ENCODE results near the gene PIPOX.
"Not testable (repeated sequence)": the region's sequence is repeated elsewhere in the genome, so short reads cannot be mapped to it uniquely, and the experiment has no call there.

Gene PIPOX

GRCh38 chr17:29076722-29077121, 33.8 kb downstream of the PIPOX start:
- DNase-seq, result no peak

- DNase-seq, result no peak
Measured at GRCh38 chr17:29077320-29077719, 34.4 kb downstream of the PIPOX start.

DNA sequence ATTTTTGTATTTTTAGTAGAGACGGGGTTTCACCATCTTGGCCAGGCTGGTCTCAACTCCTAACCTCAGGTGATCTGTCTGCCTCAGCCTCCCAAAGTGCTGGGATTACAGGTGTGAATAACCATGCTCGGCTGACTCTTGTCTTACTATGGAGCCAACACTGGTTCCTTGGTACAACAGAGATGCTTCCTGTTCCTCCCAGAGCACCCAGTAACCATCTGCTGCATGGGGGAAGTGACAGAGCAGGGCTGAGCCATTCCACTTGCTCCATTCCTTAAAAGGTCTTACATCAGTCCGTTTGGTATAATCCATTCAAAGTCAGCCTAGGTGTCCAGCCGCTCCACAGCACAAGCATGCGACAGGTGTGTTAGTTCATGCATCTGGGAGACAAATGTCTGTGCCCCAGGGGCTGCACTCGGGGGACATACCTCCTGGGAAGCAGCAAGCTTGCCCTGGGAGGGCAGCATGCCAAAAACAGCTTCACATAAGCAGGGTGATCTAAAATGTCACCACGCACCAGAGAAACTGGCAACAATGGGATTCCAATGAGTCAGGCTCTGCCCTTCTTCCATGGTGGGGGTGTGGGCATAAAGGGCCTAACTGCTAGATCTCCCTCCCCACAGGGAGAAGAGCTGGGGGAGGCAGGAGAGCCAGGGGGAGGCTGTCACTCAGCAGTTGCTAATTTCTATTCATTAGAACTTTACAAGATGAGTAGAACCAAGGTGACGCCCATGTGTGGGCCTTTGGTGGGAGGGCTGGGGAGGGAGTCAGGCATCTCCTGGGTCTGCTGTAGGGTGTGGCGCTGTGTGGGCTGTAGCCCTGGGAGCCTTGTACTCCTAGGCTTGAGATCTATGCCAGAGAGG, 35.5 kb downstream of the PIPOX start:
- DNase-seq, result no peak

DNA sequence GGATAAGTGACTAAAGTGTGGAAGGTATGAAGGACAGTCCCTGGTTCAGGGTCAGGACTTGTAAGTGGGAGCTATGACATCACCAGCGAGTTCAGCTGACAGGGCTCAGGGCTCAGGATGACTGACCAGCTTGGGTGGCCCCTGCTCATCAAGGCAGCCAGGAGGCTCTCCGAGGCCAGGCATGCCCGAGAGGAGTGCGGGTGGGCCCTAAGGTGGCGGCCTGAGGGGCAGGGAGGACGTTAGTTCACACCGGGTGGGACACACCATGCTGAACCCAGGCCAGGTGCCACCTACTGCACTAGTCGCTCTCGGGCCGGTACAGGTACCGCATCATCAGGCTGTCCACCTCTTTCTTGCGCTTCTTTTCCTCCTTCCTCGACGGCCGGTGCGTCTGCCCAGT, 36.5 kb downstream of the PIPOX start:
- no peak for DNase-seq

DNA sequence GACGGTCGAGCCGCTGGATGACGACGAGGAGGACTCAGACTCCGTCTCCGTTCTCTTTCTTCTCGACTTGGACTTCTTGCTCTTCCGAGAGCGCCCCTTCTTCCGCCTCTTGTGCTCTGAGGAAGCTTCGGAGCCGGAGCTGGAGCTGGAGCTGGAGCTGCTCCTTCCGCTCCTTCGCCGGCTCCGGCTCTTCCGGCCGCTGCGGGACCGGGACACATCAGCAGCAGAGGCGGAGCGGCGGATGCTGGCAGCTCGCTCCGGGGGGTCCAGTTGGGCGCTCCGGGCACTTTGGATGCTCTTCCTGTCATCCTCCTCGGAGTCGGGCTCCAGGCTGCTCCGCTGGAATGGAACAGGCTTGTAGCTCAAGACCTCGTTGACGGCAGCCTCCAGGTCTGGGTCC, 36.9 kb downstream of the PIPOX start:
- no peak for DNase-seq

DNA sequence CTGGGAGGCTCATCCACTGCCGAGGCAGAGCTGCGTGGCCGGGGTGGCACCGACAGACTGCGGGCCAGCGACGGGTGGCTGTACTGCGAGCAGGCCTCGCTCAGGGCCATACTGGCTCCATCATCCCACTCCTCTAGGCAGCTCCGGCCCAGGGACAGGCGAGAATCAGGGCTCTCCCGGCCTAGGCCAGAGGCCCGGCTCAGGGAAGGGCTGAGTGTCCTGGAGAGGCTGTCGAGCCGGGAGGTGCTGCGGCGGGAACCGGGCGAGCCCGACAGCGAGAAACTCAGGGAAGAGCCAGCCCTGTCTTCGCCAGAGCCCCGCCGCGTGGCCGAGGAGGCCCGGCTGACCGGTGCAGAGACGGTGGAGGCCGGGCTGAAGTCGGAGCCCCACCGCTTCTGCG, 37.4 kb downstream of the PIPOX start:
- no peak for DNase-seq

GRCh38 chr17:29080965-29081364, 38.0 kb downstream of the PIPOX start:
- DNase-seq, result no peak

GRCh38 chr17:29084541-29085146, 41.7 kb downstream of the PIPOX start:
- peak; percentile 74 for DNase-seq

DNA sequence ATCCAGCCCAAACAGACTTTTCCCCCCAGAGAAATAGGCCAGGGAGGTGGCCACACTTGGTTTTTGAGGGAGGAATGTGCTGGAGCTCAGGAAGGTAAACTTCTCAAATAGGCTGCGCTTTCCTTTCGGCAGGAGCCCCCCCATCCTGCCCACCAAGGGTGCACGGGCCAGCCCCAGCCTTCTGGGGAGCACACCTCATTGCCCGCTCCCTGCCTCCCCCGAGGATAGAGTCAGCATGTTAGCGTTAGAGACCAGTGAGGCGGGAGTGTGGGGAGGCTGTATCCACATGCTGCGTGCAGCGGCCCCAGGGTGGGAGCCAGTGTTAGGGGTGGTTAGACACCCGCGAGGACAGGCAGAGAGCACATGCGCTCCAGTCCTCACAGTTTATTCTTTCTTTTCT, 42.3 kb downstream of the PIPOX start:
- no peak for DNase-seq

DNA sequence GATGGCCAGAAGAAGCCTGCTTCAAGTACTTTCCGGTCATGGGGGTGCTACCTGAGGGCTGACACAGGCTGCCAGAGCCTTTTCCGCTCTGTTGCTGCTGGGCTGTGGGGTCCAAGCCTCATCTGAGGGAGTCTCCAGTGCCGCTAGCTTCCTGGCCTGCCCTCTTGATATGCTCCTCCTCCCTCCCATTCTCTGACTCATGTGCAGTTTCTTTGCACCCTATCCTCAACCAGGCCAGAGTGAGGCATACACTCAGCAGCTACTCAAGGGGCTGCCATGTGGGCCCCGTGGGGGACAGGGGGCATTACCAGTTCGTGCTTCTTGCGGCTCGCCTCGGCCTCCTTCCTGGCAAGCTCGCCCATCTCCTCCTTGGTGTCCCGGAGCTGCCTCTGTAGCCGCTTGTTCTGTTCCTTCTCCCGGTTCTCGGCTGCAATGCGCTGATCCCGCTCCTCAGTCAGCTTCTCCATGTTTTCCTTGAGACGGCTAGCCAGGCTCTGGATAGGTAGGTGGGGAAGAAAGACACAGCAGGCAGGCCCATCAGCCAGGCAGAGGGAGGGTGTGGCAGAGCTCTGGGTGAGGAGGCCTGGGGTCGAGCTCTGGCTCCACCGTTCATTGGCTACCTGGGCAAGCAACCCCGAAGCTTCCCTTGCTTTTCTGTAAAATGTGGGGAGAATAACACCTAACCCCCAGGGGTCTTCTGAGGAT, 43.8 kb downstream of the PIPOX start:
- DNase-seq, result no peak

DNA sequence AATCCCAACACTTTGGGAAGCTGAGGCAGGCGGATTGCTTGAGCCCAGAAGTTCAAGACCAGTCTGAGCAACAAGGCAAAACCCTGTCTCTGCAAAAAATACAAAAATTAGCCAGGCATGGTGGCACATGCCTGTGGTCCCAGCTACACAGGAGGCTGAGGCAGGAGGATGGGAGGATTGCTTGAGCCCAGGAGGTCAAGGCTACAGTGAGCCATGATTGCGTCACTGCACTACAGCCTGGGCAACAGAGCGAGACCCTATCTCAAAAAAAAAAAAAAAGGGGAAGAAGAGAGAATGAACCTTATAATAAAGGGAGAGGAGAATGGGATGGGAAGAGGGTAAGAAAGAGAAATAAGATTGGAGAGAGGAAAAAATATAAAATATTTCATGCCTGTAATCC, 45.8 kb downstream of the PIPOX start:
- not testable (repeated sequence) for DNase-seq

- DNase-seq, result peak; percentile 61
Measured at GRCh38 chr17:29089601-29090044, 46.7 kb downstream of the PIPOX start.

GRCh38 chr17:29090108-29090507, 47.2 kb downstream of the PIPOX start:
- no peak for DNase-seq

DNA sequence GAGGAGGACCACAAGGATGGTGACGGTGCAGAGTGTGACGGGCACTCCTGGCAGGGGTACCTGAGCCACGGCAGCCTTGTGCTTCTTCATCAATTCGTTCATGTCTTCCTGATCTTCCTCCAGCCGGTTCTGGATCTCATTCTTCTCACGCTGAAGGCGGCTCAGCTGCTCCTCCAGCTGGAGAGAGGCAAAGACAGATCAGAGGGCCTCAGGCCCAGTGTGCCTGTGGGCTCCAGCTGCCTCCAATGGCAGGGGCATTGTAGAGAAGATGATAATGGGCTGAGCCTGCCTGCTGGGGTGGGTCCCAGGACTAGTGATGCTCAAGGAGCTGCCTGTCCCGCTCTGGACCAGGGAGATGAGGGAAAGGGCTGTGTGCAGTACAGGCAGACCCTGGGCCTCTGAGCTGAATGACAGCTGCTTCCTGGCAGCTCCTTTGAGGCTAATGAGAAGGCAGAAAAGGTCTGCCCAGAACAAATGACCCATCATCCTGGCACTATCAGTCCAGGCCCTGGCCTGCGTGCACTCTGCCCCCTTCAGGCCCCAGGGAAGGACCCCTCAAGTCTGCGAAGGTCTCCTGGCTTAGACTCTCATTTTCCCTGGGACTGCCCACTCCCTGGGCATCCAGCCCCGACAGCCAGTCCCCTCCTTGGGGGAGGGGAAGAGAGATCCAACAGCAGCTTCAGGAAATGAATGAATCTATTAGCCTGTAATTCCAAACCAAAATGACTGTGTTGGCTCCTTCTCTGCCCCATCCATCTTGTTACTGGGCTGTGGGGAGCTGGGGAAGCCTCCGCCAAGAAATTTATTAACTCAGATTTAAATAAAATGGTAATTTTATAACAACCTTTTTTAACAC, 48.0 kb downstream of the PIPOX start:
- DNase-seq, result no peak

- no peak for DNase-seq
Measured at GRCh38 chr17:29091606-29092289, 48.8 kb downstream of the PIPOX start.

DNA sequence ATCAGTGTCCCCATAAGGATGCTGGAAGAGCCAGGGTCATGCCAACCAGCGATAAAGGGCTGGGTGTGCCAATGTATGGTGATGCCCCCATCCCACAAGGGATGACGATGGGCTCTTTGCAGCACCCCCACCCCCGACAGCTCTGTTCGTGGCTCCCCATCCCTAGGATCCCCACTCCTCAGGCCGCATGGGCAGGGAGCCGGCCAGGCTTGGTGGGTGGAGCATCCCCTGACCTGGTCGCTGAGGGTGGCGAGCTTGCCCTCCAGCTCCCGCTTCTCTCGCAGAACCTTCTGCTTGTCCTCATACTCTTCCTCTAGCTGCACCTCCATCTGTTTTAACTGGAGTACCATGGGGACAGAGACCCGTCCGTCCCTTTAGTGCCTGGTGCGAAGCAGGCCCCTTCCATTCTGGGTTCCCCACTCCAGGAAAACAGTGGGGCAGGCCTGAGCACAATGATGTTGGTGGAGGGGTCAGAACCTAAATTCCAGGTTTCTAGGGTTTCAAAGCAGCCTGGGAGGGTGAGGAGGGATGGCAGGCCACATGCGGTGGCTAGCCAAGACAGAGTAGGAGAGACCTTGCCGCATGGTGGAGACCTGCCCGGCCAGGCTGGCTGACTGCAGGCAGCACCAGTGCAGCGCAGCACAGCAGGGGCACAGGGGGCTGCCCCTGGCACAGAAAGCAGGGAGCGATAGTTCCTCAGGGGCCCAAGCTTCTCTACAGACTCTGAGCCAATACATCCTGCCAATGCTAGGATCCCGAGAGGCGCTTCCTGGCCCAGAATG, 50.3 kb downstream of the PIPOX start:
- DNase-seq, result no peak

GRCh38 chr17:29094101-29094708, 51.3 kb downstream of the PIPOX start:
- DNase-seq, result no peak

DNA sequence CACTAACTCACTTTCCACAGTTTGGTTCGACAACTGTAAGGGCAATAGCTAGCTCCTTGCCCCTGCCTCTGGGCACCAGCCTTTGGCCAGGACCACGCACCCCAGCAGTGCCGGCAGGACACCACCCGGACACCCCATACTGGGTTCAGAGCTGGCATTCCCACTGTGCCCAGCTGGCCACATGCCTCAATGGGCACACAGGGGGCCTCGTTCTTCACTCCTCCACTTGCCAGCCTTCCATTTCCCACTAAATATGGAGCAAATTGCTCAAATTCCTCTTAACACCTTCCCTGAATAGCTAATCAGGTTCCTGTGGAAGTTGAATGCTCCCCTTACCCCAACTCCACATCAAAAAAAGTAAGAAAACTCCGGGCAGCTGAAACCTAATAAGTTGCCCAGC, 52.5 kb downstream of the PIPOX start:
- no peak for DNase-seq

DNA sequence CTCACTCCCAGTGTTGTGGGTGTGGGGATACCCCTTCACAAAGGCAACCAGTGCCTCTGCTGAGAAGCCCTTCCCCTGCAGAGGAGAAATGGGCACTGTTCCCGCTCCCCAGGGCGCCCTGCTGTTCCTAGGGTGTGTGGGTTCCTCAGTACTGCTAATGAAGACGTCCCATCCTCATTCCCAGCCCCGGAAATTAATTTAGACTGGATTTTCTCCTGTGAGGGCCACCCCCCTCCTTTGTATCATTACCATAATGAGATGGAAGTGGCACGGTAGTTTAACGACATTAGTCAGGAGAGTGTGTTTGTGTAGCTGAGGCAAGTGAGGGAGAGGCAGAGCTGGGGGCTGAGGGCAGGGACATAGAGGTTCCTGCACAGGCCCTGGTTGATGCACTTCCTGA, 53.2 kb downstream of the PIPOX start:
- no peak for DNase-seq

- no peak for DNase-seq
Measured at GRCh38 chr17:29099527-29099926, 56.6 kb downstream of the PIPOX start.

DNA sequence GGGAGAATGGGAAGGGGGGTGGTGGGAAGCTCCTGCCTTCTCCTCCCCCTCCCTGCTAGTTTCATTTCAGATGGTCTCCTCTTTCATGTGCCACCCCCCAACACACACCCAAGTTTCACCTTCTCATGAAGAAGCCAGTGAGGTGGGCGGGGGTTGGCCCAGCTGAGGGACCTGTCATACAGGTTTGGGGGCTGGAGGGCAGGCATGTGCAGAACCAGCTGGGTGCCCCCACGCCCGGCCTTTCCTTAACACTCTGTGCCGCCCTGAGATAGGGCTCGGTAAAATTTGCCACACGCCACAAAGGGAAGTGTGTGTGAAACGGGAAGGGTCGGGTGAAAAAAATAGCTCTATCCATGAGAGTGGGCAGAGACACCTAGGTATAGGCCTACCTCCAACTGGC, 57.4 kb downstream of the PIPOX start:
- no peak for DNase-seq
